Measurements from ENCODE around the gene AP4B1.

- TF ChIP-seq POLR2AphosphoS5 (IDR thresholded peaks at IDR 0.05; ENCODE audit: borderline replicate concordance, low read depth, low read length) (no peak), EZH2 (IDR thresholded peaks at IDR 0.05) (no peak), FOXP2 (optimal IDR thresholded peaks at IDR 0.05; ENCODE audit: control extremely low read depth, extremely low read length, insufficient read depth) (no peak)
These were observed 28.9 kb downstream of the AP4B1 start for GRCh38 chr1:113875714-113876113.
